HG02981 (cell line): ENCODE data around the gene CARNS1.

Experiments used
- ATAC-seq: cut with Tn5 transposase; IDR thresholded peaks from one replicate; pipeline ENCODE4 v1.9.1; 2021; ENCODE audit warnings: mild to moderate bottlenecking, moderate library complexity; ENCODE audit not compliant: unreplicated experiment

CARNS1 gene

GRCh38 chr11:67440229-67441097 is 25.0 kb downstream of the CARNS1 start:
- ATAC-seq = no peak

- no peak for ATAC-seq
These were observed 25.7 kb downstream of the CARNS1 start for GRCh38 chr11:67441098-67441563.

GRCh38 chr11:67441731-67442351 is 26.4 kb downstream of the CARNS1 start:
- no peak for ATAC-seq

GRCh38 chr11:67442504-67443404 is 27.3 kb downstream of the CARNS1 start:
- no peak for ATAC-seq

GRCh38 chr11:67445515-67445914 is 30.0 kb downstream of the CARNS1 start:
- no peak for ATAC-seq

GRCh38 chr11:67448220-67448609 is 32.7 kb downstream of the CARNS1 start:
- ATAC-seq = no peak

GRCh38 chr11:67449116-67449844 is 33.8 kb downstream of the CARNS1 start:
- ATAC-seq = no peak

- no peak for ATAC-seq
These were observed 35.5 kb downstream of the CARNS1 start for GRCh38 chr11:67450796-67451657.

GRCh38 chr11:67451658-67451976 is 36.1 kb downstream of the CARNS1 start:
- no peak for ATAC-seq

GRCh38 chr11:67452141-67452952 is 36.9 kb downstream of the CARNS1 start, which contains the start of gene GPR152:
GPR152 (minus strand) TSS chr11:67452729; CDS start chr11:67452724, 5 bp downstream.
- no peak for ATAC-seq

- ATAC-seq = no peak
These were observed 38.6 kb downstream of the CARNS1 start for GRCh38 chr11:67453816-67454732.

GRCh38 chr11:67455054-67455453 is 39.6 kb downstream of the CARNS1 start, which contains the start of gene CABP4:
CABP4 (plus strand) TSS chr11:67455354; CDS start chr11:67455424, 70 bp downstream.
- no peak for ATAC-seq

- ATAC-seq = no peak
These were observed 40.7 kb downstream of the CARNS1 start for GRCh38 chr11:67456068-67456705.

- ATAC-seq = no peak
These were observed 42.0 kb downstream of the CARNS1 start for GRCh38 chr11:67457453-67457852.

- no peak for ATAC-seq
These were observed 42.8 kb downstream of the CARNS1 start for GRCh38 chr11:67458266-67458665.

GRCh38 chr11:67463186-67463585 is 47.7 kb downstream of the CARNS1 start:
- no peak for ATAC-seq
